IMR-90 (cell line): ENCODE results near the gene RFPL1. TPM values are rescaled to one million over a fixed set of nuclear protein-coding genes. Genes with fewer than 3 reads are reported as not detected.
"Not testable (repeated sequence)": the region's sequence is repeated elsewhere in the genome, so short reads cannot be mapped to it uniquely, and the experiment has no call there.

Experiments
- ATAC-seq: fragments of 200-7000 bp; cut with Tn5 transposase; 2 replicates; pipeline ENCODE4 v1.9.1; 2020; ENCODE audit warnings: low read depth, mild to moderate bottlenecking, moderate library complexity
- BruUV-seq: library from RNA; stranded (reverse); fragments of 400-500 nt; replicated peaks from 2 replicates; lab custom pipeline; 2021; lab: Mats Ljungman, UMichigan
- CTCF ChIA-PET: fragments of 300-600 bp; formaldehyde crosslinking; extraction: SDS; loops from one replicate; lab custom pipeline; 2021; ENCODE audit warnings: antibody characterized with exemption; lab: Yijun Ruan, JAX
- POLR2A ChIA-PET: fragments of 300-600 bp; sonication (Branson Sonifier 250); formaldehyde crosslinking; loops from one replicate; lab custom pipeline; 2022; ENCODE audit warnings: antibody characterized with exemption; ENCODE audit not compliant: unreplicated experiment; lab: Charles Lee
- DNase-seq: peaks from one replicate; pipeline ENCODE4 v3.0.0; 2013
- H2AFZ ChIP-seq: replicated peaks from 2 replicates; pipeline ENCODE3; 2013; ENCODE audit warnings: low read length, mild to moderate bottlenecking; ENCODE audit not compliant: poor library complexity
- H2AK5ac ChIP-seq: 2 replicates; pipeline ENCODE4 v1.6.1; 2013; ENCODE audit warnings: low read depth, low read length, inconsistent platforms
- H2AK9ac ChIP-seq: replicated peaks from 2 replicates; pipeline ENCODE3; 2013; ENCODE audit warnings: mild to moderate bottlenecking, low read depth, low read length, moderate library complexity; ENCODE audit not compliant: poor library complexity
- H2BK120ac ChIP-seq: 2 replicates; pipeline ENCODE4 v1.6.1; 2013; ENCODE audit warnings: low read depth, low read length, inconsistent platforms
- H2BK15ac ChIP-seq: 3 replicates; pipeline ENCODE4 v1.6.1; 2013; ENCODE audit warnings: low read depth, low read length, inconsistent platforms
- H2BK20ac ChIP-seq: 2 replicates; pipeline ENCODE4 v1.6.1; 2013; ENCODE audit warnings: low read depth, mild to moderate bottlenecking, inconsistent platforms, low read length, moderate library complexity
- H2BK5ac ChIP-seq: 2 replicates; pipeline ENCODE4 v1.6.1; 2013; ENCODE audit warnings: mild to moderate bottlenecking, low read depth, low read length, inconsistent platforms; ENCODE audit not compliant: poor library complexity, severe bottlenecking
- H3K14ac ChIP-seq: replicated peaks from 2 replicates; pipeline ENCODE4 v1.6.1; 2013; ENCODE audit warnings: low read depth, low read length, inconsistent platforms
- H3K18ac ChIP-seq: 2 replicates; pipeline ENCODE4 v1.6.1; 2013; ENCODE audit warnings: low read depth, low read length, control low read depth
- H3K23ac ChIP-seq: 2 replicates; pipeline ENCODE4 v1.6.1; 2013; ENCODE audit warnings: low read depth, low read length, inconsistent platforms
- H3K27ac ChIP-seq: 2 replicates; pipeline ENCODE4 v1.5.1; 2013; ENCODE audit warnings: mild to moderate bottlenecking, control low read depth, low read length; ENCODE audit not compliant: insufficient read depth
- H3K27me3 ChIP-seq: 2 replicates; pipeline ENCODE4 v1.6.1; 2013; ENCODE audit warnings: low read length; ENCODE audit not compliant: control insufficient read depth, insufficient read depth
- H3K36me3 ChIP-seq: 2 replicates; pipeline ENCODE4 v1.6.1; 2013; ENCODE audit warnings: low read length, mixed read lengths; ENCODE audit not compliant: control insufficient read depth, insufficient read depth
- H3K4ac ChIP-seq: 2 replicates; pipeline ENCODE4 v1.6.1; 2013; ENCODE audit warnings: low read depth, low read length, inconsistent platforms
- H3K4me1 ChIP-seq: 2 replicates; pipeline ENCODE4 v1.6.1; 2013; ENCODE audit warnings: low read length, mixed read lengths; ENCODE audit not compliant: control insufficient read depth, insufficient read depth
- H3K4me2 ChIP-seq: 2 replicates; pipeline ENCODE4 v1.6.1; 2013; ENCODE audit warnings: low read depth, mild to moderate bottlenecking, control low read depth, low read length, moderate library complexity
- H3K4me3 ChIP-seq: 2 replicates; pipeline ENCODE4 v1.5.1; 2013; ENCODE audit warnings: low read depth, mild to moderate bottlenecking, control low read depth, low read length, moderate library complexity; ENCODE audit not compliant: insufficient read depth
- H3K56ac ChIP-seq: 2 replicates; pipeline ENCODE4 v1.6.1; 2013; ENCODE audit warnings: low read length, inconsistent platforms; ENCODE audit not compliant: insufficient read depth; ENCODE audit errors: extremely low read depth
- H3K79me1 ChIP-seq, 2 experiments: 2 replicates each; pipeline ENCODE4 v1.6.1; 2013; ENCODE audit warnings: low read length in 2 of 2, inconsistent platforms in 1 of 2, low read depth in 1 of 2
- H3K9ac ChIP-seq: 2 replicates; pipeline ENCODE4 v1.6.1; 2013; ENCODE audit warnings: low read depth, low read length, control low read depth
- H3K9me1 ChIP-seq: 2 replicates; pipeline ENCODE4 v1.6.1; 2013; ENCODE audit warnings: low read length, inconsistent platforms; ENCODE audit not compliant: insufficient read depth
- H3K9me3 ChIP-seq: 2 replicates; pipeline ENCODE4 v1.6.1; 2013; ENCODE audit warnings: low read length; ENCODE audit not compliant: control insufficient read depth, insufficient read depth
- H4K20me1 ChIP-seq: 2 replicates; pipeline ENCODE4 v1.6.1; 2013; ENCODE audit warnings: low read length, inconsistent platforms; ENCODE audit not compliant: insufficient read depth
- H4K5ac ChIP-seq: 2 replicates; pipeline ENCODE4 v1.6.1; 2013; ENCODE audit warnings: mild to moderate bottlenecking, low read depth, low read length, control low read depth
- H4K8ac ChIP-seq, 2 experiments: 2 replicates each; pipeline ENCODE4 v1.6.1; 2013; ENCODE audit warnings: low read depth in 2 of 2, low read length in 2 of 2, control low read depth in 1 of 2, inconsistent platforms in 1 of 2
- H4K91ac ChIP-seq: 2 replicates; pipeline ENCODE4 v1.6.1; 2013; ENCODE audit warnings: low read depth, low read length, inconsistent platforms; ENCODE audit not compliant: insufficient read depth
- WGBS, 2 experiments: methylation state at CpG; one replicate each; pipeline versions ENCODE4 v1.1.5 to v1.1.7; 2013; ENCODE audit warnings: missing lambda C conversion rate in 2 of 2; ENCODE audit not compliant: insufficient read length in 1 of 2; ENCODE audit errors: extremely low coverage in 2 of 2; 5-methylcytosine and 5-hydroxymethylcytosine counted together
- dilution Hi-C: fragments of 300-500 bp; cut with HindIII; formaldehyde crosslinking; loops from one replicate; pipeline ENCODE4 v1.14.3; 2018; ENCODE audit warnings: low sequenced_read_pairs; ENCODE audit not compliant: unreplicated experiment
- in situ Hi-C: fragments of 300-500 bp; cut with MboI; formaldehyde crosslinking; loops from 3 replicates; pipeline ENCODE4 v1.14.3; 2019; ENCODE audit warnings: low sequenced_read_pairs, inconsistent platforms, mixed read lengths
- intact Hi-C: fragments of 100-400 bp; cut with micrococcal nuclease; formaldehyde crosslinking; loops from 2 replicates; pipeline ENCODE4 v1.10.0; 2022
- polyA plus RNA-seq, 3 experiments: library from polyadenylated mRNA; depleted of rRNA; stranded (reverse); fragments of >200 nt; gene quantifications; 2 replicates each; pipeline ENCODE4 v1.2.3, GENCODE V29; 2012; ENCODE audit warnings: low replicate concordance in 1 of 3
- total RNA-seq: library from RNA; depleted of rRNA; stranded (reverse); fragments of >200 nt; gene quantifications from 2 replicates; pipeline ENCODE4 v1.2.3, GENCODE V29; 2012

Gene RFPL1
- total and polyA plus RNA-seq, 2 of the 4 experiments (the other 2 are of a cell fraction): not detected

- dilution Hi-C loops, H4K91ac ChIP-seq, H3K27ac ChIP-seq, intact Hi-C loops, H3K4me2 ChIP-seq, H2AK5ac ChIP-seq, H3K9me3 ChIP-seq, H3K36me3 ChIP-seq, H3K56ac ChIP-seq, H2BK5ac ChIP-seq, H3K18ac ChIP-seq, BruUV-seq, H3K4me3 ChIP-seq, H3K4ac ChIP-seq, H2BK120ac ChIP-seq, H3K79me1 ChIP-seq, H4K5ac ChIP-seq, DNase-seq, H2AFZ ChIP-seq, H3K9ac ChIP-seq, in situ Hi-C loops, H2AK9ac ChIP-seq, H2BK15ac ChIP-seq, H3K23ac ChIP-seq, H4K20me1 ChIP-seq, H3K4me1 ChIP-seq, CTCF ChIA-PET, H3K9me1 ChIP-seq, H4K8ac ChIP-seq, H3K14ac ChIP-seq, ATAC-seq, H2BK20ac ChIP-seq, POLR2A ChIA-PET: not testable (repeated sequence)
- peaks cover 22% of the 10 kb centered on the region for H3K27me3 ChIP-seq
- WGBS, 2 experiments: no CpG with 5 or more reads among the region's 6 CpGs
These were observed 36.8 kb upstream of the RFPL1 start for GRCh38 chr22:29401538-29401937.
